GM06990 (cell line): Measurements from ENCODE around the gene STAT5A.

ENCODE experiments used
- DNase-seq: peaks from one replicate; pipeline ENCODE4 v3.0.0-alpha.2; 2011; ENCODE audit not compliant: insufficient read length; ENCODE audit errors: extremely low read depth
- H3K27me3 ChIP-seq: replicated peaks from 2 replicates; pipeline ENCODE4 v1.6.0; 2011; ENCODE audit warnings: low read length; ENCODE audit not compliant: control insufficient read depth, insufficient read depth
- H3K36me3 ChIP-seq: 2 replicates; pipeline ENCODE4 v1.5.1; 2011; ENCODE audit warnings: low read length; ENCODE audit not compliant: control insufficient read depth, insufficient read depth
- H3K4me3 ChIP-seq: replicated peaks from 2 replicates; pipeline ENCODE4 v1.5.1; 2011; ENCODE audit warnings: low read depth, mild to moderate bottlenecking, control low read depth, low read length
- TF ChIP-seq, protein P1 (sequence below): IDR thresholded peaks from 2 replicates; pipeline ENCODE4 v1.5.1; 2011; ENCODE audit warnings: low read length, control low read depth, mild to moderate bottlenecking, inconsistent platforms; ENCODE audit not compliant: insufficient read depth, poor library complexity, severe bottlenecking

The STAT5A gene

DNA sequence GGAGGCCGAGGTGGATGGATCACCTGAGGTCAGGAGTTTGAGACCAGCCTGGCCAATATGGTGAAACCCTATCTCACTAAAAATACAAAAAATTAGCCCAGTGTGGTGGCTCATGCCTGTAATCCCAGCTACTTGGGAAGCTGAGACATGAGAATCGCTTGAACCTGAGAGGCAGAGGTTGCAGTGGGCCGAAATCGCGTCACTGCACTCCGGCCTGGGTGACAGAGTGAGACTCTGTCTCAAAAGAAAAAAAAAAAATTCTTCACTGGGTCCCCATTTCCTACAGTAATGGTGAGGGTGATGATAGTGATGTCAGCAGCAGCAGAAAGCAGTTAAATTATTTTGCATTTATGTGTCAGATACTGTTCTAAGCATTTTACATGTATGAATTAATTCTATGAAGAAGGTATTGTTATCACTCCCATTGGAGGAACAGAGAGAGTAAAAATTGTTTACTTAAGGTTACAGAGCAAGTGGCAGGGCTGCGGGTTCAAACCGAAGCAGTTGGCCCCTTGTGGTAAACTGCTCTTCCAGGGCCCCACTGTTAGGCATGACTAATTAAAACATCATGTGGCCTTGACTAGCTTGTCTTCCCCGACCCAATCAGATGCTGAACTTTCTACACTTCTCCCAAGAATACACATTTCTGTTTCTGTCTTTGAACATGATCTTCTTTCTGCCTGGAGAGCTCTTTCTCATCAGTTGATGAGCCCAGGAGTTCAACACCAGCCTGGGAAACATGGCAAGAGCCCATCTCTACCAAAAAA lies 54.1 kb downstream of the STAT5A start:
- TF ChIP-seq, protein P1, sequence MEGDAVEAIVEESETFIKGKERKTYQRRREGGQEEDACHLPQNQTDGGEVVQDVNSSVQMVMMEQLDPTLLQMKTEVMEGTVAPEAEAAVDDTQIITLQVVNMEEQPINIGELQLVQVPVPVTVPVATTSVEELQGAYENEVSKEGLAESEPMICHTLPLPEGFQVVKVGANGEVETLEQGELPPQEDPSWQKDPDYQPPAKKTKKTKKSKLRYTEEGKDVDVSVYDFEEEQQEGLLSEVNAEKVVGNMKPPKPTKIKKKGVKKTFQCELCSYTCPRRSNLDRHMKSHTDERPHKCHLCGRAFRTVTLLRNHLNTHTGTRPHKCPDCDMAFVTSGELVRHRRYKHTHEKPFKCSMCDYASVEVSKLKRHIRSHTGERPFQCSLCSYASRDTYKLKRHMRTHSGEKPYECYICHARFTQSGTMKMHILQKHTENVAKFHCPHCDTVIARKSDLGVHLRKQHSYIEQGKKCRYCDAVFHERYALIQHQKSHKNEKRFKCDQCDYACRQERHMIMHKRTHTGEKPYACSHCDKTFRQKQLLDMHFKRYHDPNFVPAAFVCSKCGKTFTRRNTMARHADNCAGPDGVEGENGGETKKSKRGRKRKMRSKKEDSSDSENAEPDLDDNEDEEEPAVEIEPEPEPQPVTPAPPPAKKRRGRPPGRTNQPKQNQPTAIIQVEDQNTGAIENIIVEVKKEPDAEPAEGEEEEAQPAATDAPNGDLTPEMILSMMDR = no peak
- DNase-seq = no peak
- no peak overlapping the region for H3K4me3 ChIP-seq
- no peaks in the 10 kb centered on the region for H3K27me3 ChIP-seq
- H3K36me3 ChIP-seq = peaks cover 5% of the 10 kb centered on the region

DNA sequence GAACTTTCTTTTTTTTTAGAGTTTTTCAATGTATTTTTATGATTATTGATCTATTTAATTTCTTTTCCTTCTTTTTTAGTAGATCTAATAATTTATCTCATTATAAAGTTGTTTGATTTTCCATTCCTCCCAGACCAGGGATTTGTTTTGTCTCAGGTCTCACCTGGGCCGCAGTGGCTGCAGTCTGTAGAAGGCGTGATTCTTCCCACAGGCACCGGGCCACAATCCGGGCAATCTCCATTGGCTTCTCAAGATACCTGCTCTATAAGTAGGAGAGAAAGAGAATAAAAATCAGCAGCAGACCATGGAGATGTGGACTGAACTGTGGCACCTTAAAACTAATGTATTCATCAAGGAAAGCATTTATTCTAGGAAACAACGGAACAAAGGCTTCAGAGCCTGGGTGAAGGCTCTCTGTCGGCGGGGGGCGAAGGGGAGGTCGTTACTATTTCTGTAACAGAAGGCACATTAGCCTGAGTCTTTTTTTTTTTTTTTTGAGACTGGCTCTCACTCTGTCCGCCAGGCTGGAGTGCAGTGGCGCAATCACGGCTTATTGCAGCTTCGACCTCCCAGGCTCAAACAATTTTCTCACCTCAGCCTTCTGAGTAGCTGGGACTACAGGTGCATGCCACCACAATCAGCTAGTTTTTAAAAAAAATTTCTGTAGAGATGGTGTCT lies 57.2 kb downstream of the STAT5A start:
- H3K36me3 ChIP-seq = peaks cover 3% of the 10 kb centered on the region
- H3K27me3 ChIP-seq = no peaks in the 10 kb centered on the region
- no peak overlapping the region for H3K4me3 ChIP-seq
- DNase-seq = no peak
- TF ChIP-seq, protein P1 = no peak

DNA sequence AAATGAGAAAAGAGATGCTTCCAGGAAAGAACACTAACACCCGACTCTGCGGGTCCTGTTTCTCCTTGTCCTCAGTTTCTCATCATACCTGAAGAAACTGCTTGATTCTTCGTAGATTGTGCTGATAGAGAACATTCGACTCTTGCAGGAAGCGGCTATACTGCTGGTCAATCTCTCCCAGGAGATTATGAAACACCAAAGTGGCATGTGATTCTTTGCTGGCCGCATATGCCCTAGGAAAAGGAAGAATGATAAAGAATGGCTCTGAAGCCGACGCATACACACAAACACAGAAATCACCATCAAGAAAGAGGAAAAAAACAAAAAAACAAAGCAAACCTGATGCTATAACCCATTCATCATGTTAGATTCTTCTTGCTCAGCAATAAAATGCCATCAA lies 58.2 kb downstream of the STAT5A start:
- peaks cover 3% of the 10 kb centered on the region for H3K36me3 ChIP-seq
- TF ChIP-seq, protein P1 = no peak
- H3K4me3 ChIP-seq = no peak overlapping the region
- no peaks in the 10 kb centered on the region for H3K27me3 ChIP-seq
- DNase-seq = no peak

DNA sequence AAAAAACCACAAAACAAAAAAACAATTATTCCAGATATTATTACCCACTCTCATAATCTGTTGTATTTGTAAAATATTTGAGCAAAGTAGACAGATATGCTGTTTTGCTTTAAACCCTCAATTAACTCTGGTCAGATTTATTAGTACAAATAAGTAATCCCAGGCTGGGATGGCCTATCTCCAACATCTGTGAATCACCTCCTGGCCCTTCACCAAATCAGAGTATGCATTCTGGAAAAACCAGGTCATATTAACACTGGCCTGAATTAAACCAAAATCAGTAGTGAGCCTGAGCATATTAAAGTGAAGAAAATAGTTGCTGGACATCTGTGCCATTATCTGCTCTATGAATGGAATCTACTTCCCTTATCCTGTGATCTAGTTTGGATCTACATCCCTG lies 58.9 kb downstream of the STAT5A start:
- H3K27me3 ChIP-seq = no peaks in the 10 kb centered on the region
- DNase-seq = no peak

DNA sequence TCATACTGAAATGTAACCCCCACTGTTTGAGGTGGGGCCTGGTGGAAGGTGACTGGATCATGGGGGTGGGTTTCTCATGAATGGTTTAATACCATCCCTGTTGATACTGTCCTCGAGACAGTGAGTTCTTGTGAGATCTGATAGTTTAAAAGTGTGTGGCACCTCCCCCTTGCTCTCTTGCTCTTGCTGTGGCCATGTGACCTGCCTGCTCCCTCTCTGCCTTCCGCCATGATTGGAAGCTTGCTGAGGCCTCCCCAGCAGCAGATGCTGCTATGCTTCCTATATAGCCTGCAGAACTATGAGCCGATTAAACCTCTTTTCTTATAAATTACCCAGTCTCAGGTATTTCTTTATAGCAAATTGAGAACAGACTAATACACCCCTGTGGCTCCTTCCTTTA lies 59.3 kb downstream of the STAT5A start:
- Histone ChIP-seq H3K4me3 (no peak overlapping the region), H3K27me3 (no peaks in the 10 kb centered on the region), H3K36me3 (peaks cover 3% of the 10 kb centered on the region)
- no peak for DNase-seq
- TF ChIP-seq, protein P1 = no peak

More for the DNA sequence above, 58.9 kb downstream of the STAT5A start:
- TF ChIP-seq, protein P1 = no peak
- Histone ChIP-seq H3K36me3 (peaks cover 3% of the 10 kb centered on the region), H3K4me3 (no peak overlapping the region)

DNA sequence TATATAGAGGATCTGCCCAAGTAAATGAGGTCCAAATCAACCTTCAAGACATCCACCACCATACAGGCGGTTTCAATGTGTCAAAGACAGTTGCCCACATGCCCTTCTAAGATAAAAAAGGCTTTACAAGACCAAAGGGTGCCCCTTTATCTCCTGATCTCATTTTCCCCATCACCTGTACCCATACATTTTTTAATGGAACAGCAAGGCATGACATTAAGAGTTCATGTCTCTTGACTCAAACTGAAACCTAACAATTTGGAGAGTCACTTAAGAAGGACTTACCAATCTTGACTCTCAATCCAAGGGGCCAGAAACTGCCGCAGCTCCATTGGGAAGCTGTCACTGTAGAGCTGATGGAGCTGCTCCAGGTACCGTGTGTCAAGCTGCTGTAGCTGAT lies 59.8 kb downstream of the STAT5A start:
- TF ChIP-seq, protein P1 = no peak
- Histone ChIP-seq H3K4me3 (no peak overlapping the region), H3K27me3 (no peaks in the 10 kb centered on the region), H3K36me3 (peaks cover 3% of the 10 kb centered on the region)
- no peak for DNase-seq
